ENCODE measurements around the gene AREL1.

GRCh38 chr14:74647678-74648461, 65.0 kb downstream of the AREL1 start:
- no peak for TF ChIP-seq POLR2A (IDR thresholded peaks at IDR 0.05)
- no peak for TF ChIP-seq CTCF (IDR thresholded peaks at IDR 0.05)
